GM19372 (cell line): ENCODE results near the gene TMEM120B.

Experiments used
- ATAC-seq: cut with Tn5 transposase; IDR thresholded peaks from one replicate; pipeline ENCODE4 v1.9.1; 2021; ENCODE audit warnings: mild to moderate bottlenecking, low read depth, moderate library complexity; ENCODE audit not compliant: unreplicated experiment

TMEM120B gene

DNA sequence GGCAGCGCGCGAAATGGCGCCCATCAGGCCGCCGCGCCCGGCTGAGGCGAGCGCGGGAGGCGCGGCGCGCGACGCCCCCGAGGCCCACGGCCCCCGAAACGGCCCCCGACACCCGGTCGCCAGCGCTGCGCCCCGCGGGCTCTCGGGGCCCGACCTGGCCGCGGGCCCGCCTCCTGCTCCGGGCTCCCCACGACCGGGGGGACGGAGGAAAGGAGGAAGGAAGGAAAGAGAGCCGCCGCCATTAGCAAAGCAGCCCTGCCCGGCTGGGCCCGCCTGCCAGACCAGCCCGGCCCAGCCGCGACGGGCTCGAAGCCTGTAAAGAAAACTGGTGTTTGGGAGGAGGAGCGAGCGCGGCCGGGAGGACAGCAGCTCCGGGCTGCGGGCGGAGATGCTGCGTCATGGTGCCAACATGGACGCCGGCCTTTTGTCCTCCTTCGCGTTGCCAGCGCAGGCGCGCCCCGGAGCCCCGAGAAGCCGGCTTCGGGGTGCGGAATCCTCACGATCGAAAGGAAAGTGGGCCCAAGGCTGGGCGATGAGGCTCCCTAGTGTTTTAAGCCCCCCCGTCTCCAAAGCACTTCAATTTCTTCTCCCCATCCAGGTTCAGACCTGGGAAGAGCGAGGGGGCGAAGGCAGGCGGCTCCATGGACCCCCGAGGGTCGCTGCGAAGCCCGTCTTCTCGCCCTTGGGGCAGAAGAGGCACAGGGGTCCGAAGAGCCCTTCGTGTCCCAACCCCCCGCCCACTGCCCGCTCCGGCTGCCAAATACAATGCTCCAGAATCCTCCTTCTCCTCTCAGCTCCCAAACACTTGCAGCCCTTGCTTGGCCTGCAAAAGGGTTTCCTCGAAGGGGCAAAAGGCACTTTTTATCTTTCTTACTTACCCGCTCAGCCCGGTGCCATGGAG, 88.4 kb downstream of the TMEM120B start:
- ATAC-seq, result no peak

- no peak for ATAC-seq
Measured at GRCh38 chr12:121801595-121802484, 89.3 kb downstream of the TMEM120B start.

DNA sequence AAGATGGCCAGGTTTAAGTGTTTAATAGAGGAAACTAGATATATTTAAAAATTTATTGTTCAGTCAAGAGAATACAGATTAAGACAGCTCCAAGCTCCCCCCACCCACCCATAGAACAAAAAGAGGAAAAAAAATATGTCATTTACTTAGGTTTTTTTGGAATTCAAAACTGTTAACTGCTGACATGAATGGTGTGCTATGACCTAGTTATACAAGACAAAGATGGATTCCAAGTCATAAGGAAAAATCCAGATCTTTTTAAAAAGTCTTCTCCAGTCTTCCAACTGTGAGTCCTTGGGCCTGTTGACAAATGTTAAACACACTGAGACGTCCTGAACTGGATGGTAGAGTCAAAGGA, 89.9 kb downstream of the TMEM120B start:
- ATAC-seq, result no peak

DNA sequence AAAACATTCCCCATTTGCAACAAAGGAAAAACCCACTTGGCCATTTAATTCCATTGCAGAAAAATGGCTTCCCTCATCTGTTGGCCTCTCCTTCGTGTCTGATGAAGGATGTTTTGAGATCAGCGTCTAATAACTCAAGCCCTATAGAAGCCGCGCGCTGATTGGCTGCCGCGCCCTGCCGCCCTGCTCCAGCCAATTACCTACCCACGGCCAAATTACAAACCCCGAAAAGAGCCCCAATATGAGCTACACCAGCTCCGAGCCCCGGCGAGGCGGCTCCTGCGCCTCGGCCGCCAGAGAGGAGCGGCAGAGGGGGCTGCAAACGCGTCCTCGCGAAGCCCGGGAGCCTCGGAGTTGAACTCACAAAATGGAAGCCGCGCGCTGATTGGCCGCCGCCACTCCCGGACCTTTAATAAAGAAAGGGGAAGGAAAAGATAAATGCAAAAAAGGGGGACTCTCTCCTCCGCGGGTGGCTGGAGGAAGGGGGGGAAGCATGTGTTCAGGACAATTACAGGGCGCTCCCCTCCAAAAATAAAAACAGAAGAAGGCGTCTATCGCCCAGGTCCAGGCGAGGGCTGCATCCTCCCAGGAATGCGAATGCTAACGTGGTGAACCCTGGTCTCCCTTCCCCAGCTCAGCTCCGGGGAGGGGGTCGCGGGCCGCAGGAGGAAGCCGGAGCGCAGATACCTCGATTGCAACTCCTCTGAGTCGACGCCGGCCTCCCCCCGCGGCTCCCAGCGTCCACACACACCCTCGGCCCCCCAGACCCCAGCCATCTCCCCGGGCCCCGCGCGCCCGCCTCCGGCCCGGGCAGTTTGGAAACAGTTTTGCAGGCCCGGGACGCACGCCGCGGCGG, 90.5 kb downstream of the TMEM120B start:
- peak; percentile 38 for ATAC-seq

- no peak for ATAC-seq
Measured at GRCh38 chr12:121803861-121804416, 91.4 kb downstream of the TMEM120B start, which contains the start of gene SETD1B. Gene SETD1B (plus strand): TSS chr12:121804009. CDS start chr12:121804738, 729 bp downstream.

GRCh38 chr12:121804417-121805111, 92.0 kb downstream of the TMEM120B start:
- no peak for ATAC-seq

GRCh38 chr12:121805171-121806008, 92.8 kb downstream of the TMEM120B start:
- ATAC-seq, result no peak

DNA sequence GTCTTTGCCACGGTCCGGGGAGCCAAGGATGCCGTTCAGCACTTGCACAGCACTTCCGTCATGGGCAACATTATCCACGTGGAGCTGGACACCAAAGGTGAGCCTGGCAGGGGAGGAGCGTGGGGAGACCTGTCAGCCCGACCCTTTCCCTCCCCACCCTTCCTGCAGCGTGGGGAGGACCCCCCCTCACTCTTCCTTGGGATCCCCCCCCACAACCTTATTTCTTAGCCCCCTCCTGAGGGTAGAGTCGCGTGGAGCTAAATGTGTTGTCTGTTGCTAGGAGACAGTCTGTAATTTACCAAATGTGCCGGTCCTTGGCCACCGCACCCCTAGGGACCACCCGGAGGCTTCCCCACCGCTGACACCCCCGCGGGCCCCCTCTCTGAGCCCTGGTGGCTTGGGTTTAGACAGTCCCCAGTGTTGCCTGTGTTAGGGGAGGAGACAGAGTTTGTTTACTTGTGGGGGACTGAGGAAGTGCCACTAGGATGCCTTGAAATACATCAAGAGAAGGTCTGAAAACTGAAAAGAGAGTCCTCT, 93.5 kb downstream of the TMEM120B start:
- ATAC-seq, result no peak

DNA sequence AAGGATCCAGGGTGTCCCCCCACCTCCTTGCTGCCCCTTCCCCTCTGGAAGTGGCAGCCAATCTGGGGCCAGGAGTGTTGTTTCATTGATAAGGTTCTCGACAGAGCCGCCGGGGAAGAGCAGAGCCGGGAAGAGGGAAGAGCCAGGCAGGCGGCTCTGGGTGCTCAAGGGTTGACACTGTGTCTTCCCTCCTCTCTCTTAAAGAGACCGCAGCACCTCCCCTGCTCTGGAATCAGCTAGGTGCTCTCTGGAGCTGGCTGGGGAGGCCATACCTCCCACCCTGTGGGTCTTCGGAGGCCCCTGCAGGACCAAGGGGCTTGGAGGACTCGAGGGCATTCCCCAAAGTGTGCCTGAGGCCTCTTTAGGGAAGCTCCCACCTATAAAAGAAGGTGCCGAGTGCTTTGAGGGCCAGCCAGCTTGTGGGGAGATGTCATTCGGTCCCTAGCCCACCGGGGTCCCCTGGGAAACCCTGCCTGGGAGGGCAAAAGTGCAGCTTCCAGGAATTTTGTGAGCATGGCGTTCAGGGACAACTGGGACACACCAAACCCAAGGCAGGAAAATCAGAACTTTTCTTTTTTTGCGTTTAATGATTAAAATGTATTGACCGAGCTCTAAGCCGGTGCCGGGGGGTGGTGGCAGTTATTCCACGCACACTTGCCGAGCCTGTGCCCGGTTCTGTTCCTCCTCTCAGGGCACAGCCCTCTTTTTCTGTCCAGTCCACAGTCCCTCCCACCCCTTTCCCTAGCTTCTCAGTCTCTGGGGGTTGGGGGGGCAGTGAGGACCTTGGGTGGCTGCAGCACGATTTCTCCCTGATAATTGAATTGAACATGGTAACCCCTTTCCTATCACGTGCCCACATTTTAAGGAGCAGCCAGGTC, 94.2 kb downstream of the TMEM120B start:
- no peak for ATAC-seq

DNA sequence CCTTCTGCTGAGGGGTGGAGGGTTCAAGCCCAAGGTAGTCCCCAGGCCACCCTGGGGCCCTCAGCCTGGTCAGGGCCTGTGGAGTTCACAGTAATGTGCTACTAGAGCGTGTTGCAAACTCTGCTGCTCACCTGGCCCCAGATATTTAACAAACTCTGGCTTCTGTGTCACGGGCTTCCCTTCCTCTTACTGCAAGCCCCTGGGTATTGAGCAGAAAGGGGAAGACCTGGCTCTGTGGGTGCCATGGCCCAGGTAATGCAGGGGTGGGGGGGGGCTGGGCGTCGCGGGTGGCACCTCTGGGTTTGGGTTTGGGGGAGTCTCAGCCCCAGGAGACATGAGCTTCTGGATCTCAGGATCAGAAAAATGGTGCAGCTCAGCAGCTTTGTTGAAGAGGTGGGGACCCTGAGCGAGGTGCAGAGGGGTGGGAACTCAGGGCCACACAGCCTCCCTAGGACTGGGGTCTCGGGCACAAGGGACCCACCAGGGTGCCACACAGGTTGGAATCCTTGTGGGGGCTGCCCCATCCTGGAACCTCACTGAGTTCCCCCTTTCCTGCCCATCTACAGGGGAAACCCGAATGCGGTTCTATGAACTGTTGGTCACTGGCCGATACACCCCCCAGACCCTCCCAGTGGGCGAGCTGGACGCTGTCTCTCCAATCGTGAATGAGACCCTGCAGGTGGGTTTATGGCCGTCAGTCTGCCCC, 95.2 kb downstream of the TMEM120B start:
- ATAC-seq, result no peak

DNA sequence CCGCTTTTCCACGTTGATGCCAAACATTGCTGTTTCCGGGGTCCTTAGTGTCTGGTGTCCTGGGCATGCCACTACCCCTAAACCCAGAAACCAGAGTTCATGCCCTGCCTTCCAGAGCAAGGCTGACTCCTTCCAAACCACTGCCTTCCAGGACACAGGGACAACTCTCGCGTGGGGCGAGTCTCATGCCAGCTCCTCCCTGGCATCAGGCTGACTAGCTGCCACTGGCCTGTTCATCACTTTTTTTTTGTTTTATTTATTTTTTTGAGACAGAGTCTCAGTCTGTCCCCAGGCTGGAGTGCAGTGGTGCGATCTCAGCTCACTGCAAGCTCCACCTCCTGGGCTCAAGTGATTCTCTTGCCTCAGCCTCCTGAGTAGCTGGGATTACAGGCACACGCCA, 96.1 kb downstream of the TMEM120B start:
- no peak for ATAC-seq

DNA sequence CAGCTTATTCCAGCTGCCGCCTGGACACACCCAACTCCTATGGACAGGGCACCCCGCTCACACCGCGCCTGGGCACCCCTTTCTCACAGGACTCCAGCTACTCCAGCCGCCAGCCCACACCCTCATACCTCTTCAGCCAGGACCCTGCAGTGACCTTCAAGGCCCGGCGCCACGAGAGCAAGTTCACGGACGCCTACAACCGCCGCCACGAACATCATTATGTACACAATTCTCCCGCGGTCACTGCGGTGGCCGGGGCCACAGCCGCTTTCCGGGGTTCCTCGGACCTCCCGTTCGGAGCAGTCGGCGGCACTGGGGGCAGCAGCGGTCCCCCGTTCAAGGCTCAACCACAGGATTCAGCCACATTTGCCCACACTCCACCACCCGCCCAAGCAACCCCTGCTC, 97.2 kb downstream of the TMEM120B start:
- no peak for ATAC-seq

DNA sequence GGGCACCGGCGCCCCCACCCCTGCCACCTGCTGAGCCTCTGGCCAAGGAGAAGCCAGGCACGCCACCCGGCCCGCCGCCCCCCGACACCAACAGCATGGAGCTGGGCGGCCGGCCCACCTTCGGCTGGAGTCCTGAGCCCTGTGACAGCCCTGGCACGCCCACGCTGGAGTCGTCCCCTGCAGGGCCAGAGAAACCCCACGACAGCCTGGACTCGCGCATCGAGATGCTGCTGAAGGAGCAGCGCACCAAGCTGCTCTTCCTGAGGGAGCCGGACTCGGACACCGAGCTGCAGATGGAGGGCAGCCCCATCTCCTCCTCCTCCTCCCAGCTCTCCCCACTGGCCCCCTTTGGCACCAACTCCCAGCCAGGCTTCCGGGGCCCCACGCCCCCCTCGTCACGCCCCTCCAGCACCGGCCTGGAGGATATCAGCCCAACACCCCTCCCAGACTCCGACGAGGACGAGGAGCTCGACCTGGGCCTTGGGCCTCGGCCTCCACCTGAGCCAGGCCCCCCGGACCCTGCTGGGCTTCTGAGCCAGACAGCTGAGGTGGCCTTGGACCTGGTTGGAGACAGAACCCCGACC, 97.8 kb downstream of the TMEM120B start:
- no peak for ATAC-seq

GRCh38 chr12:121810833-121811433, 98.4 kb downstream of the TMEM120B start:
- ATAC-seq, result no peak

DNA sequence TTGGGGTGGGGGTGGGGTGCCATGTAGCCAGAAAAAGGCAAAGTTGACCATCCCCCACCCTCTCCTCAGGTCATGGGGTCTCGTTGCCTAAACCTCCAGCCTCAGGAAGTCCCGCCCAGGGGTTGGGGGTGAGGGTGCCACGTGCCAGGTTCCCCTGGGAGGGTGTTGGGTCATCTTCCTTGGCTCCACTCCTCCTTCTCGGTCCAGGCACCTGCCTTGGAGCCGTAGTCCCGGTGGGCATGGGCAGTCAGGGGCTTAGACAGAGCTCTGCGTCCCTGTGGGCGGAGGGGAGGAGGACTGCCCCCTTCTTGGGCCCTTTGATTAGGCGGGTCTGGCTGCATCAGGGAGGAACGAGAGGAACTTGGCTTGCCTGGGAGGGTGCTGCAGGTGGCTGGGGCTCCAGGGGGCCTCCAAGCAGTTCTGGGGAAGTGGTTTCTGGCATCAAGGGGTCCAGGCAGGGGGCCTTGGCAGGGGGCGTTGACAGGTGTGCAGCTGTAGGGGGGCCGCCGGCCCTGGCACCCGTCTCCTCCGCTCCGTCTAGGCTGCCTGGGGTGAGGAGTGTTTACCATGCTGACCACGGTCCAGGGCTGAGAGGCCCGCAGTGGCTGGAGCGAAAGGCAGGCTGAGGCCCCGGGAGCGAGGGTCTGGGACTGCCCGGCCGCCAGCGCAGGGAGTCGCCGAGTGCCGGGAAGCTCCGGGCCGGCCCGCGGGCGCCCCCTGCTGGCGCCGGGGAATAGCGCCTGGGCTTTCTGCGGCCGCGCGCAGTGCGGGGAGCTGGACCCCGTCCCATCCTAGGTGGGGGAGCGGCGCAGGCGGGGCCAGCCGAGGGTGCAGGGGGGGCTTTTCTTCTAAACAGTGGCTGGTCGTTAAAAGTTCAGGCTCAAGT, 99.1 kb downstream of the TMEM120B start:
- ATAC-seq, result peak; percentile 83
